ENCODE measurements around the gene JPT2.

Gene JPT2

GRCh38 chr16:1687427-1688316, 9.6 kb downstream of the JPT2 start:
- TF ChIP-seq, protein P1, sequence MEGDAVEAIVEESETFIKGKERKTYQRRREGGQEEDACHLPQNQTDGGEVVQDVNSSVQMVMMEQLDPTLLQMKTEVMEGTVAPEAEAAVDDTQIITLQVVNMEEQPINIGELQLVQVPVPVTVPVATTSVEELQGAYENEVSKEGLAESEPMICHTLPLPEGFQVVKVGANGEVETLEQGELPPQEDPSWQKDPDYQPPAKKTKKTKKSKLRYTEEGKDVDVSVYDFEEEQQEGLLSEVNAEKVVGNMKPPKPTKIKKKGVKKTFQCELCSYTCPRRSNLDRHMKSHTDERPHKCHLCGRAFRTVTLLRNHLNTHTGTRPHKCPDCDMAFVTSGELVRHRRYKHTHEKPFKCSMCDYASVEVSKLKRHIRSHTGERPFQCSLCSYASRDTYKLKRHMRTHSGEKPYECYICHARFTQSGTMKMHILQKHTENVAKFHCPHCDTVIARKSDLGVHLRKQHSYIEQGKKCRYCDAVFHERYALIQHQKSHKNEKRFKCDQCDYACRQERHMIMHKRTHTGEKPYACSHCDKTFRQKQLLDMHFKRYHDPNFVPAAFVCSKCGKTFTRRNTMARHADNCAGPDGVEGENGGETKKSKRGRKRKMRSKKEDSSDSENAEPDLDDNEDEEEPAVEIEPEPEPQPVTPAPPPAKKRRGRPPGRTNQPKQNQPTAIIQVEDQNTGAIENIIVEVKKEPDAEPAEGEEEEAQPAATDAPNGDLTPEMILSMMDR (conservative IDR thresholded peaks at IDR 0.05; ENCODE audit: low read depth, low read length): no peak
- no peak for DNase-seq (ENCODE audit: low read depth)
- no peak overlapping the region for H3K4me3 ChIP-seq (ENCODE audit: low read length)

DNA sequence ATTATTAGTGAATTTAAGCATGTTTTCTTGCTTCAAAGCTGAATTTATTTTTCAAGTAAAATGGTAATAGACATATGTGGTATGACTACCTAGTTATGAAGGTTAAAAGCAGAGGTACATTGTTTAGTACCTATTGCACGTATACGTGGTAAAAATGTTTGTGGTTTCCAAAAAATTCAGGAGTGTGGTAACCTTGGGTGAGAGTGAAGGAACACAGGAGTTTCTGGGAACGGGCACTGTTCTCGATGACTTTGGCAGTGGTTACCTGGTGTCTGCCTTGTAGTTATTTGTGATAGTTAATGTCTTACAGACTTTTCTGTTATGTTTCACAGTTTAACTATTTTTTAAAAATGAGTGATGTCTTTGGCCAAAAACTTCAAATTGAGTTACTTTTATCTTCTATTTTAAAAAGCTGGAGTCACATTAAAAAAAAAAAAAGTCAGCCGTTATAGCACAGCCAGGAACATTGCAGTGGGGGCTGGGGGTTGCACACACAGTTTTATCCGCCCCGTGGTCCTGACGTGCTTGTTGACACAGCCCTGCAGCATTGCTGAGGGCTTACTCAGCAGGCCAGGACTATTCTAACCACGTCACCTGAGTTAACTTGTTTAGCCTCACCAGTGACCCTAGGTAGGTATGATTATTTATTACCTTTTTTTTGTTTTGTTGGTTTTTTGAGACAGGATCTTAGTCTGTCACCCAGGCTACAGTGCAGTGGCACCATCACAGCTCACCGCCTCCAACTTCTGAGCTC, 10.9 kb downstream of the JPT2 start:
- TF ChIP-seq, protein P1 (conservative IDR thresholded peaks at IDR 0.05; ENCODE audit: low read depth, low read length): no peak
- peak; percentile 97 for DNase-seq (ENCODE audit: low read depth)
- no peak overlapping the region for H3K4me3 ChIP-seq (ENCODE audit: low read length)

GRCh38 chr16:1689853-1690252, 11.8 kb downstream of the JPT2 start:
- H3K4me3 ChIP-seq (ENCODE audit: low read length): no peak overlapping the region
- no peak for DNase-seq (ENCODE audit: low read depth)
- TF ChIP-seq, protein P1 (conservative IDR thresholded peaks at IDR 0.05; ENCODE audit: low read depth, low read length): no peak

- DNase-seq (ENCODE audit: low read depth): no peak
- H3K4me3 ChIP-seq (ENCODE audit: low read length): no peak overlapping the region
- TF ChIP-seq, protein P1 (conservative IDR thresholded peaks at IDR 0.05; ENCODE audit: low read depth, low read length): no peak
Measured at GRCh38 chr16:1690810-1691209, 12.7 kb downstream of the JPT2 start.

- TF ChIP-seq, protein P1 (conservative IDR thresholded peaks at IDR 0.05; ENCODE audit: low read depth, low read length): peak; percentile 48
- no peak for DNase-seq (ENCODE audit: low read depth)
- no peak overlapping the region for H3K4me3 ChIP-seq (ENCODE audit: low read length)
Measured at GRCh38 chr16:1691276-1691675, 13.2 kb downstream of the JPT2 start.

DNA sequence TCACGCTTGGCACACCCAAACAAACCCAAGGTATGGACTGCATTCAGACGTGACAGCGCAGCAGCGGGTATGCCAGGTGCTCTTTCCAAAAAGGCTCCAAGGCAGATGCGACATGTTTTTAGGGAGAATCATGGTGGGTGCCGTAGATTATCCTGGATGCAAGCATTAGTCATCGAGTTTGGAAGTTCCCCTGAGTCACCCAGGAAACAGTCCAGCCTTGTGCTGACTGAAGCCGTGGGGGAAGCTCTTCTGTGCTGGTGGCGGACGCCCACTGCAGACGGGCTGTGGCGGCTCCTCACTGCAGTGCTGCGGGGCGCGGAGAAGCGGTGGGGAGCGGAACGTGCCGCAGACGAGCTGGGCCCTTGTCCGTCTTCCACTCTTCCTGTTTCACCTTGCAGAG, 13.9 kb downstream of the JPT2 start:
- no peak for DNase-seq (ENCODE audit: low read depth)
- no peak overlapping the region for H3K4me3 ChIP-seq (ENCODE audit: low read length)
- TF ChIP-seq, protein P1 (conservative IDR thresholded peaks at IDR 0.05; ENCODE audit: low read depth, low read length): no peak

All from retinal pigment epithelial cell (primary cell).